HepG2 (cell line): ENCODE measurements around the gene TTLL10. TPM values are rescaled to one million over a fixed set of nuclear protein-coding genes. Genes with fewer than 3 reads are reported as not detected.

Experiments
- ARNTL ChIP-seq: sonication (generic); formaldehyde crosslinking; IDR thresholded peaks from 2 replicates; pipeline ENCODE4 v1.4.0; 2020; ENCODE audit warnings: mild to moderate bottlenecking, missing genetic modification reagents
- CREB3 ChIP-seq: sonication (generic); formaldehyde crosslinking; IDR thresholded peaks from 2 replicates; pipeline ENCODE4 v1.5.0; 2020; ENCODE audit warnings: missing genetic modification reagents
- FOXM1 ChIP-seq: sonication (generic); formaldehyde crosslinking; IDR thresholded peaks from 2 replicates; pipeline ENCODE4 v1.5.0; 2020; ENCODE audit warnings: missing genetic modification reagents
- GLMP ChIP-seq: sonication (generic); formaldehyde crosslinking; IDR thresholded peaks from 2 replicates; pipeline ENCODE4 v1.9.0; 2021; ENCODE audit warnings: missing genetic modification reagents, mild to moderate bottlenecking, borderline replicate concordance
- HBP1 ChIP-seq: IDR thresholded peaks from 2 replicates; pipeline ENCODE4 v1.6.1; 2016; ENCODE audit warnings: low read depth, control low read depth
- HCFC1 ChIP-seq: fragments of 150-350 bp; IDR thresholded peaks from 2 replicates; pipeline ENCODE4 v1.6.1; 2014; ENCODE audit warnings: low read depth, low read length
- NR2F6 ChIP-seq, 2 experiments: IDR thresholded peaks; 2 replicates each; pipeline ENCODE4 v1.6.1; 2016; ENCODE audit warnings: antibody characterized with exemption in 1 of 2, mild to moderate bottlenecking in 1 of 2
- TRIM24 ChIP-seq: sonication (generic); formaldehyde crosslinking; IDR thresholded peaks from 2 replicates; pipeline ENCODE4 v1.8.0; 2022; ENCODE audit warnings: mild to moderate bottlenecking, missing genetic modification reagents
- ZNF10 ChIP-seq: sonication (generic); formaldehyde crosslinking; IDR thresholded peaks from 2 replicates; pipeline ENCODE4 v1.4.0; 2020; ENCODE audit warnings: mild to moderate bottlenecking, low read depth, missing genetic modification reagents, borderline replicate concordance
- ZNF446 ChIP-seq: sonication (generic); formaldehyde crosslinking; IDR thresholded peaks from 2 replicates; pipeline ENCODE4 v1.5.0; 2020; ENCODE audit warnings: mild to moderate bottlenecking, missing genetic modification reagents
- ZNF567 ChIP-seq: sonication (generic); formaldehyde crosslinking; IDR thresholded peaks from 2 replicates; pipeline ENCODE4 v1.8.1; 2023; ENCODE audit warnings: mild to moderate bottlenecking, missing genetic modification reagents, borderline replicate concordance
- ZNF580 ChIP-seq: IDR thresholded peaks from 2 replicates; pipeline ENCODE4 v1.6.1; 2016; ENCODE audit warnings: low read depth, borderline replicate concordance
- ZNF614 ChIP-seq: IDR thresholded peaks from 2 replicates; pipeline ENCODE4 v1.6.1; 2018; ENCODE audit warnings: missing biosample characterization, missing genetic modification reagents, inconsistent platforms, borderline replicate concordance
- ZNF687 ChIP-seq: sonication (generic); formaldehyde crosslinking; IDR thresholded peaks from 2 replicates; pipeline ENCODE4 v1.5.1; 2020; ENCODE audit warnings: mild to moderate bottlenecking, missing genetic modification reagents, moderate library complexity
- ZNF891 ChIP-seq: sonication (generic); formaldehyde crosslinking; IDR thresholded peaks from 2 replicates; pipeline ENCODE4 v1.5.0; 2020; ENCODE audit warnings: mild to moderate bottlenecking, missing genetic modification reagents
- polyA plus RNA-seq, 8 experiments: library from polyadenylated mRNA; depleted of rRNA in 3 of 8; stranded (reverse) in 7 of 8; unstranded in 1 of 8; fragments of >200 nt; fragmentation: Illumina TruSeq in 4 of 8; extraction: Trizol in 4 of 8; gene quantifications; 2 replicates each; pipeline versions ENCODE4 v1.2.1 to v1.2.3, GENCODE V29; 2011 to 2016; ENCODE audit warnings: low read depth in 4 of 8, missing spikeins in 1 of 8, mixed read lengths in 1 of 8; ENCODE audit not compliant: insufficient read depth in 1 of 8
- total RNA-seq, 5 experiments: library from RNA; depleted of rRNA; stranded (reverse); fragments of >200 nt; fragmentation: Illumina TruSeq; extraction: Trizol; gene quantifications; 2 replicates each; pipeline ENCODE4 v1.2.3, GENCODE V29; 2016; ENCODE audit warnings: low read depth in 1 of 5

Gene TTLL10
- total and polyA plus RNA-seq, 2 of the 13 experiments (the other 11 are each of a cell fraction or from before 2014, with no cell fraction given) = not detected

GRCh38 chr1:1240822-1241587 is 67.3 kb downstream of the TTLL10 start (continued):
- TF ChIP-seq HBP1 (CRISPR knock-in tag) (no peak), ZNF580 (CRISPR knock-in tag) (no peak), ARNTL (CRISPR knock-in tag) (no peak), ZNF446 (no peak), NR2F6 (IDR thresholded peaks at IDR 0.05) (no peak), NR2F6 (CRISPR knock-in tag; IDR thresholded peaks at IDR 0.05) (peak; percentile 54; the same call in 1 of the 2 replicates), ZNF567 (CRISPR knock-in tag) (no peak), ZNF687 (CRISPR knock-in tag) (peak; percentile 75), HCFC1 (no peak), ZNF614 (CRISPR knock-in tag) (no peak), GLMP (CRISPR knock-in tag) (no peak), ZNF891 (CRISPR knock-in tag) (no peak), TRIM24 (CRISPR knock-in tag) (no peak), ZNF10 (CRISPR knock-in tag) (no peak), FOXM1 (CRISPR knock-in tag) (no peak), CREB3 (no peak)
